Activated naive CD8-positive, alpha-beta T cell treated with anti-CD3 and anti-CD28 coated beads, Interleukin-2, amount 50 U/mL, for 16 hours (primary cell): ENCODE results near the gene QPRT.
"Not testable (repeated sequence)": the region's sequence is repeated elsewhere in the genome, so short reads cannot be mapped to it uniquely, and the experiment has no call there.

ENCODE experiments used
- DNase-seq: peaks from one replicate; pipeline ENCODE4 v3.0.0-alpha.2; 2020; ENCODE audit warnings: low read depth, low spot score

Gene QPRT

GRCh38 chr16:29678691-29679267, at the start of gene QPRT:
QPRT (plus strand) TSS chr16:29679180; CDS start chr16:29679198, 18 bp downstream.
- DNase-seq, result no peak

- DNase-seq, result not testable (repeated sequence)
Observed at GRCh38 chr16:29629318-29629717, 49.7 kb upstream of the QPRT start.

GRCh38 chr16:29631658-29632057, 47.3 kb upstream of the QPRT start:
- DNase-seq, result not testable (repeated sequence)

GRCh38 chr16:29635902-29636301, 43.1 kb upstream of the QPRT start:
- not testable (repeated sequence) for DNase-seq

GRCh38 chr16:29636368-29636767, 42.6 kb upstream of the QPRT start:
- not testable (repeated sequence) for DNase-seq

GRCh38 chr16:29638751-29639150, 40.2 kb upstream of the QPRT start:
- DNase-seq, result not testable (repeated sequence)

- DNase-seq, result no peak
Observed at GRCh38 chr16:29641561-29641960, 37.4 kb upstream of the QPRT start.

- DNase-seq, result no peak
Observed at GRCh38 chr16:29643596-29643995, 35.4 kb upstream of the QPRT start.

GRCh38 chr16:29644338-29644857, 34.6 kb upstream of the QPRT start:
- no peak for DNase-seq

GRCh38 chr16:29644973-29645693, 33.8 kb upstream of the QPRT start:
- DNase-seq, result no peak

- DNase-seq, result no peak
Observed at GRCh38 chr16:29645694-29646187, 33.2 kb upstream of the QPRT start.

GRCh38 chr16:29646947-29647346, 32.0 kb upstream of the QPRT start:
- no peak for DNase-seq

GRCh38 chr16:29649588-29650494, 29.1 kb upstream of the QPRT start:
- no peak for DNase-seq

GRCh38 chr16:29650771-29651170, 28.2 kb upstream of the QPRT start:
- DNase-seq, result no peak

- no peak for DNase-seq
Observed at GRCh38 chr16:29651774-29652349, 27.1 kb upstream of the QPRT start.

- no peak for DNase-seq
Observed at GRCh38 chr16:29653471-29653870, 25.5 kb upstream of the QPRT start.

GRCh38 chr16:29653890-29654289, 25.1 kb upstream of the QPRT start:
- DNase-seq, result not testable (repeated sequence)

GRCh38 chr16:29656688-29657523, 22.1 kb upstream of the QPRT start:
- no peak for DNase-seq

- no peak for DNase-seq
Observed at GRCh38 chr16:29658705-29659104, 20.3 kb upstream of the QPRT start.

- DNase-seq, result no peak
Observed at GRCh38 chr16:29662000-29662728, 16.8 kb upstream of the QPRT start.
